Uterus (tissue), 2 donors: Measurements from ENCODE around the gene OCIAD1.

ENCODE experiments used
- CTCF ChIP-seq, 4 experiments: fragments of 200-600 bp in 2 of 4; fragments of 450-650 bp in 2 of 4; sonication (generic) in 2 of 4; IDR thresholded peaks; one replicate each; pipeline ENCODE4 v1.5.1; 2016 to 2019; ENCODE audit warnings: antibody characterized with exemption in 4 of 4, mild to moderate bottlenecking in 2 of 4, moderate library complexity in 1 of 4
- POLR2A ChIP-seq, 2 donors: fragments of 450-650 bp; IDR thresholded peaks; one replicate each; pipeline ENCODE4 v1.6.1; 2016; ENCODE audit warnings: antibody characterized with exemption in 2 of 2, mild to moderate bottlenecking in 1 of 2, moderate library complexity in 1 of 2

GRCh38 chr4:48851651-48852050 is 20.8 kb downstream of the OCIAD1 start:
- TF ChIP-seq CTCF (IDR thresholded peaks at IDR 0.05) (no peak), POLR2A (IDR thresholded peaks at IDR 0.05) (no peak)
